GM19467 (cell line): ENCODE measurements around the gene GFM2.
"Not testable (repeated sequence)": the region's sequence is repeated elsewhere in the genome, so short reads cannot be mapped to it uniquely, and the experiment has no call there.

Source experiments
- ATAC-seq: cut with Tn5 transposase; IDR thresholded peaks from one replicate; pipeline ENCODE4 v1.9.1; 2021; ENCODE audit warnings: mild to moderate bottlenecking, moderate library complexity; ENCODE audit not compliant: unreplicated experiment

GFM2 gene

DNA sequence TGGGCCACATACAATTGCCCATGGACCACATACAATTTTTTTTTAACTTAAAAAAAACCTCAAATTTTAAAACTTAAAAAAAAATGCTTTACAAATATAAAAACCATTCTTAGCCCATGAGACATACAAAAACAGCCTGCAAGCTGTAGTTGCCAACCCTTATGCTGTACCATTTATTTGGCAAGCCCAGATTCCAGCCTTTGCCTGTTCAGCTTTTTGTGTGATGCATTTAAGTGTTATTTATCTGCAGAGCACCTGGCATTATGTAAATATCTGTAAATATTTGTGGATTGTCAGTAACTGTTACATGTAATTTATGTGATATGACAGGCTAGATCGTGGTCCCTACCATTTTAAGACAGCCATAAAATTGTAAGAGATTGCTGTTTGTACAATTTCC, 49.3 kb downstream of the GFM2 start:
- ATAC-seq = no peak

GRCh38 chr5:74693191-74693590, 73.7 kb downstream of the GFM2 start:
- ATAC-seq = no peak

DNA sequence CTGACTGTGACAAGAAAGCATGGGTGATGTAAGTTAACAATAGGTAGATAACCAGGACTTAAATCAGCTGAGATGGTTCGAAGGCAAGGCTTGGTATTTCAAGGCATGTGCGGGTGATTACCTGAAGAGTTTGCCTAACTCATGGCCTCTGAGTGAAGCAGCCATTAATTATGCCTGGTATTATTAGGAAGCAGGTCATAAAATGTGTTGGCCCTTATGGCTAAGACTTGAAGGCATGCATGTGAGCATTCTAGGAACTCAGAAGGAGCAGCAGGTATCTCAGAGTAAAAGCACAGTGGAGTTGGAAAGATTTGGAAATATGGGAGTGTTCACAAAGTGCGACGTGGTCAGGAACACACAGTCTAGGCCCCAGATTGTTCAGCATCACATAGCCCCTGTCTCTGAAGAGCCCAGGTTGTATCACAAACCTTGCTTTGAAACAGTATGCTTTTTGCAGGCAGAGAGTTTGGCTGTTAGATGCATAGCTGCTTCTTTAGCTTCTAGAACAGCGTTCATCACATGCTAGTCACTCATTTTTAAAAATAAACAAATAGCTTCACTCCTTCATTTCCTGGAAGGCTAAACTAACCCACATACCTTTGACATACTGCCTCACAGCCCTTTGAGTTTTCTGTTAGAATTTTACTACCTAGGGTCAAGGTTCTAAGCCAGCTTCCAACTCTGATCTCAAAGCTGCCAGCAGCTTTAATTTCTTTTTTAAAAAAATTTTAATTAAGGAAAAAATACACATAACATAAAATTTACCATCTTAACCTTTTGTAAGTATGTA, 79.8 kb downstream of the GFM2 start:
- no peak for ATAC-seq

DNA sequence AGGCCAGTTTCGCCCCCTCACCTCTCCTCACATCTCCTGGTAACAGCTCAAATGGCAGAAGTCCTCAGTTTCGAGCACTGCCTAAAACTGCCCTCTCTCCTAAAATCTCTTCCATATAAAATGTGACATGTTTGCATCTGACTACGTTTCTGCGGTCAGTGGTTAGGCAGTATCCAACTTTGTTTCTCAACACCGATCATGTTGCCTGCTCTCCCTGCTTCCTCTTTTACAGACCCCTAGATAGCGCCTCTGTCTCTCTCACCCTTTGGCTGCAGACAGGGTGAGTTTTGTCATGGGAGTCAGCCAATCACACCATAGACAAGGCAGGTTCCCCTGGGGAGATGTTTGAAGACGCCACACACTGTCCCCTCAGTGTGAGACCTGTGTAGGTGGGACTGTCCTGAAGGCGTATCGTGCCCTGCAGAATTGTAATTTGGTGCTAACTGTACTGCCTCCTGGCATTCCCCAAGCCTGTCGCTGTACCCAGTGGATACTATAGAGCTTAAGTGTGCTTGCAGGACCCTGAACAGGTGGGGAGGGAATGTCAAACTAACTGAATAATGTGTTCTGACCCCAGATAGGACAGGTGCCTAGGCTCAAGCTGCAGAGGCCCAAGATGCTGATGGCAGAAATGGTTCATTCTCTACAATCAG, 80.8 kb downstream of the GFM2 start:
- ATAC-seq = peak; percentile 43

GRCh38 chr5:74684900-74685851, 81.7 kb downstream of the GFM2 start, which contains the start of gene HEXB:
HEXB (plus strand) TSS chr5:74685233; CDS start chr5:74685261, 28 bp downstream.
- ATAC-seq = peak; percentile 90

DNA sequence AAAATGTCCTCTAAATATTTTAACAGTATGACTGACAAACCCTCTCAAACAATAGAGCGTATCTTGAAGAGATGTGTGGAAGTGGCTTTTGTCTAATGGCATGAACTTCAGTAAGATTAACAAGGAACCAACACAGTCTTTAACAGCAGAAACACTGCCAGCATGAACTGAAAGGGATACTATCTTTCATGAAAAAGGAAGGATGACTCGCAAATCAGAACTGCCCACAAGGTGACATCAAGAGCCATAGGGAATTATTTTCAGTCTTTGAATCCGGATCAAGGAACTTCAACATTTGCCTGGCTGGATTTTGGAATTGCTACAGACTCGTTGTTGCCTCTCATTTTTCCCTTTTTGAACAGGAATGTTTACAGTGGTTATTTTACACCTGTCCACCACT, 87.0 kb downstream of the GFM2 start:
- no peak for ATAC-seq

GRCh38 chr5:74679300-74679699, 87.6 kb downstream of the GFM2 start:
- not testable (repeated sequence) for ATAC-seq

GRCh38 chr5:74678123-74678522, 88.8 kb downstream of the GFM2 start:
- ATAC-seq = not testable (repeated sequence)

GRCh38 chr5:74676466-74676865, 90.5 kb downstream of the GFM2 start:
- not testable (repeated sequence) for ATAC-seq

DNA sequence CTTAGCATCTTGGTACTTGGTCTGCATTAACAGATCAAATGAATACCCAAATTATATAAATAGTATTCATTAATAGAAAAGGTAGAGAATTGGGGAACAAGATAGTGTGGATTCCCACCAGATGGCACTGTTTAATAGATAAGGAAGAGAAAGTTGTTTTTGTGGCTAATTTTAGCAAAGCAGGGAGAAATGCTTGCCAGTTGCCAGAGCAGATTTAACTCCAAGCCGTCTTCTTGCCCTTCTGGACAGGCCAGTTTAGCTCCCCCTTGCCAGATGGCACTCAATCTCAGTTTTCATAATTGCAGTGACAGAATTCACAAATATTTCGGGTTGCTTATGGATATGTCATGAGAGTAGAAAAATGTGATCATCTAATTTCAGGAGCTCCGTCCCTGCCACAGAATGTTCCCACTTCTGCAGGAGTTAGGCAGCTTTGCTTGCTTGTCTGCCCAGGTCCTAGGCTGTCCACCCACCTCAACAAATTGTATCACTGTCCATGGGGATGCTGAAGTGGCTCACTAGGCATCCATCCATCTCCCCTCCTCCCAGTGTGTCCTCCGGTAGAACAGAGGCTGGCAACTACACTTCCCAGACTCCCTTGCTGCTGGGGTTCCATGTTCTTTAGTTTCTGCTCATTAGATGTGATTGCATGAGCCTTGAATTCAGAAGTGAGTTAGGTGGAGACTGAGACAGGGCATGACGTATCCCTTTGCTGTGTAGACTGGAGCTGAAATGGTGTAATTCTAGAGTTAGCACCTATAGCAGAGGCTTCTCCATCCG, 93.7 kb downstream of the GFM2 start:
- no peak for ATAC-seq

DNA sequence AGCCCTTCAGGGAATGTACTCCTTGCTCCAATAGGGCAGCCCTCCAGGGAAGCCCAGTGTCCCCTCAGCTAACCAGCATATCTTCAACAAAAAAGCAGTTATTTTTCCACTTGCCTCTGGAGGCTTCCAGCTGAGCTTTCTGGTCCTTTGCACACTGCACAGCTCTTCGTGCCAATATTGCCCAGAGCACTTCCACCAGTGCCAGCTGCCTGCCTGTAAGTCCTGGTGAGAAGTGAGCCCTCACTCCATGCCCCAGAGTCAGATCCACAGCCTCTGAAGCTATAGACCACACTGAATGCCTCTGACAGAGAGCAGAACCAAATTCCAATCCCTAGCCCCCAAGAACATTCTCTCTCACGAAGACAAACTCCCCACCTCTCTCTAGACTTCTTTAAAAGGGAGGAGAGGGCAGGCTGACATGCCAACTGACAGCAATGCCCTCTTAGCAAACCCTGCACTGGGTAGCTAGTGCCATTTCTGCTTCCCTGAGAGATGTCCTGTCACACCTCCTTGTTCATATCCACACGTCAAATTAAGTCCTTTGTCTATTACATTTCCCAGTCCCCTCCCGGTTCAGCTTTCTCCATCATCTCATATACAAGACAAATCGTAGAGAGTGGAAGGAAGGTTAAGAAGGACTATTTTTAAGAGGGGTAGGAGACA, 94.6 kb downstream of the GFM2 start:
- ATAC-seq = no peak
